Measurements from ENCODE around the gene KRT17.

DNA sequence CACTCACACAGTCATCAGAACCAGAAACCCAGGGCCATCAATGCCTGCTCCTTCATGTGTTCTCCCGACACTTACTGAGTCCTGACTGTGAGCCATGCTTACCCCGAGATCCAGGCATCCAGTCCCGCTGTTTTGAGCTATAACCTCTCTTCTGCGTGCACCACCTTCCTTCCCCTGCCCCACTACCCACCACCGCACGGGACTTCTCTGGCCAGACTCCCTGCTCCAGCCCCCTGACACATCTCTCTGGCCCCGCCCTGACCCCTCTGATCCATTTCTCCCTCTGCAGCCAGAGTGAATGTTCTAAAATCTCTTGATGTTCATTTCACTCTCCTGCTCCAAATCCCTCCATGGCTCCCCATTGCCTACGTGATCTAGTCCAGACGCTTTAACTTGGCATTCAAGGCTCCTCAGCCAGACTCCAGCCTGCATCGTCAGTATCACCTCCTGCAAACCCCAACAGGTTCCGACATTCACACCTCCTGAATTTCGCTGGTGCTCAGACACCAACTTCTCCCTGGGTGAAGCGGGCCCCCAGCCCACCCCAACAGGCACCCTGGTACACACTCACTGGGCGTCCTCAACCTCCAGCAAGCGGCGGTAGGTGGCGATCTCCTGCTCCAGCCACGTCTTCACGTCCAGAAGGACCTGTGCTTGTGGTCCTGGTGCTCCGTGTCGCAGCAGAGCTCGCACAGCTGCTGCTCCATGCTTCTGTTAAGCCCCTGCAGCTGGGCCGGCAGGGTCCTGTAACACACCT is 3.1 kb upstream of the KRT17 start:
- no peak for TF ChIP-seq CTCF (IDR thresholded peaks at IDR 0.05)
- no peak for TF ChIP-seq POLR2AphosphoS5 (IDR thresholded peaks at IDR 0.05; ENCODE audit: low read depth, low read length)
- TF ChIP-seq, protein P1, sequence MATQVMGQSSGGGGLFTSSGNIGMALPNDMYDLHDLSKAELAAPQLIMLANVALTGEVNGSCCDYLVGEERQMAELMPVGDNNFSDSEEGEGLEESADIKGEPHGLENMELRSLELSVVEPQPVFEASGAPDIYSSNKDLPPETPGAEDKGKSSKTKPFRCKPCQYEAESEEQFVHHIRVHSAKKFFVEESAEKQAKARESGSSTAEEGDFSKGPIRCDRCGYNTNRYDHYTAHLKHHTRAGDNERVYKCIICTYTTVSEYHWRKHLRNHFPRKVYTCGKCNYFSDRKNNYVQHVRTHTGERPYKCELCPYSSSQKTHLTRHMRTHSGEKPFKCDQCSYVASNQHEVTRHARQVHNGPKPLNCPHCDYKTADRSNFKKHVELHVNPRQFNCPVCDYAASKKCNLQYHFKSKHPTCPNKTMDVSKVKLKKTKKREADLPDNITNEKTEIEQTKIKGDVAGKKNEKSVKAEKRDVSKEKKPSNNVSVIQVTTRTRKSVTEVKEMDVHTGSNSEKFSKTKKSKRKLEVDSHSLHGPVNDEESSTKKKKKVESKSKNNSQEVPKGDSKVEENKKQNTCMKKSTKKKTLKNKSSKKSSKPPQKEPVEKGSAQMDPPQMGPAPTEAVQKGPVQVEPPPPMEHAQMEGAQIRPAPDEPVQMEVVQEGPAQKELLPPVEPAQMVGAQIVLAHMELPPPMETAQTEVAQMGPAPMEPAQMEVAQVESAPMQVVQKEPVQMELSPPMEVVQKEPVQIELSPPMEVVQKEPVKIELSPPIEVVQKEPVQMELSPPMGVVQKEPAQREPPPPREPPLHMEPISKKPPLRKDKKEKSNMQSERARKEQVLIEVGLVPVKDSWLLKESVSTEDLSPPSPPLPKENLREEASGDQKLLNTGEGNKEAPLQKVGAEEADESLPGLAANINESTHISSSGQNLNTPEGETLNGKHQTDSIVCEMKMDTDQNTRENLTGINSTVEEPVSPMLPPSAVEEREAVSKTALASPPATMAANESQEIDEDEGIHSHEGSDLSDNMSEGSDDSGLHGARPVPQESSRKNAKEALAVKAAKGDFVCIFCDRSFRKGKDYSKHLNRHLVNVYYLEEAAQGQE (IDR thresholded peaks at IDR 0.05; ENCODE audit: insufficient read depth in 1 of 2, low read depth in 2 of 2, low read length in 1 of 2), result no peak
- TF ChIP-seq TCF7L2 (IDR thresholded peaks at IDR 0.05; ENCODE audit: low read depth, low read length), result no peak
- TF ChIP-seq SIN3A (IDR thresholded peaks at IDR 0.05; ENCODE audit: borderline replicate concordance, insufficient read depth, low read depth, low read length), result no peak

All from Panc1 (cell line).